Naive thymus-derived CD8-positive, alpha-beta T cell (primary cell): ENCODE measurements around the gene ZNF467. TPM values are rescaled to one million over a fixed set of nuclear protein-coding genes. Genes with fewer than 3 reads are reported as not detected.

ENCODE experiments used
- polyA plus RNA-seq, 3 donors: library from polyadenylated mRNA; unstranded; fragments of 300-500 nt; fragmentation: Illumina TruSeq; gene quantifications; one replicate each; pipeline ENCODE4 v1.2.3, GENCODE V29; 2021
- total RNA-seq, 8 experiments: library from RNA in 2 of 8; stranded (reverse) in 2 of 8; gene quantifications; one replicate each; pipeline ENCODE4 v1.2.3 and lab custom pipeline; 2021 to 2026

ZNF467 gene
- total and polyA plus RNA-seq, 5 experiments from 2014 or later, result 0.88 to 4.8 (median 2.4) TPM

Other genes starting within 250 kb of the ZNF467 start
- gene ZNF862, start 64.8 kb upstream of the ZNF467 start, total RNA-seq, result 10 to 100 TPM; 82.9 to 88.4 TPM
- 10 to 100 TPM in 1 of 3 donors, 1 to 10 TPM in 2; 6.1 to 10.6 (median 9.6) TPM for gene ZNF862, start 64.8 kb upstream of the ZNF467 start, polyA plus RNA-seq
- 10 to 100 TPM; 81.7 to 90.5 TPM for gene ATP6V0E2, start 100.4 kb upstream of the ZNF467 start, total RNA-seq
- gene ATP6V0E2, start 100.4 kb upstream of the ZNF467 start, polyA plus RNA-seq, result 100 to 1,000 TPM; 209 to 253 (median 246) TPM